T47D (cell line): ENCODE data around the gene MCAT.
"Not testable (repeated sequence)": the region's sequence is repeated elsewhere in the genome, so short reads cannot be mapped to it uniquely, and the experiment has no call there.

Experiments
- DNase-seq, 2 experiments: peaks; one replicate each; pipeline versions ENCODE4 v3.0.0 to v3.0.0-alpha.2; 2011 to 2012; ENCODE audit warnings: low read depth in 1 of 2, low spot score in 1 of 2
- JUND ChIP-seq: IDR thresholded peaks from 2 replicates; pipeline ENCODE4 v1.6.1; 2012; ENCODE audit warnings: low read depth
- in situ Hi-C: cut with HindIII; loops from 2 replicates; pipeline ENCODE4 v1.10.0; 2016; ENCODE audit warnings: low sequenced_read_pairs, low pct_unique_long_range_greater_than_20kb

MCAT gene

GRCh38 chr22:43118953-43119458 is 24.2 kb downstream of the MCAT start:
- in situ Hi-C loops, result no loop called here
- DNase-seq, result no peak
- TF ChIP-seq JUND, result no peak

- no peak for DNase-seq
- in situ Hi-C loops, result no loop called here
- TF ChIP-seq JUND, result no peak
Observed at GRCh38 chr22:43118024-43118849, 25.0 kb downstream of the MCAT start.

GRCh38 chr22:43116932-43117331 is 26.3 kb downstream of the MCAT start:
- TF ChIP-seq JUND, result no peak
- in situ Hi-C loops, result no loop called here
- no peak for DNase-seq

- in situ Hi-C loops, result no loop called here
- DNase-seq, result peak; percentile 51 to 84
- TF ChIP-seq JUND, result no peak
Observed at GRCh38 chr22:43114958-43115357, 28.2 kb downstream of the MCAT start.

GRCh38 chr22:43113526-43114251 is 29.5 kb downstream of the MCAT start:
- no peak for TF ChIP-seq JUND
- DNase-seq, result peak in 1 of 2 experiments; percentile 65
- in situ Hi-C loops, result no loop called here

- in situ Hi-C loops, result no loop called here
- DNase-seq, result peak in 1 of 2 experiments; percentile 63
- no peak for TF ChIP-seq JUND
Observed at GRCh38 chr22:43110927-43111623, 32.1 kb downstream of the MCAT start.

GRCh38 chr22:43110444-43110926 is 32.7 kb downstream of the MCAT start, which contains the start of gene BIK:
BIK (plus strand) TSS chr22:43110750; CDS start chr22:43124023, 13,273 bp downstream.
- DNase-seq, result peak; percentile 52 to 71
- in situ Hi-C loops, result no loop called here
- no peak for TF ChIP-seq JUND

- TF ChIP-seq JUND, result no peak
- in situ Hi-C loops, result no loop called here
- DNase-seq, result no peak
Observed at GRCh38 chr22:43109921-43110443, 33.2 kb downstream of the MCAT start.

GRCh38 chr22:43109511-43109910 is 33.7 kb downstream of the MCAT start:
- in situ Hi-C loops, result no loop called here
- DNase-seq, result no peak
- TF ChIP-seq JUND, result no peak

GRCh38 chr22:43106302-43106701 is 36.9 kb downstream of the MCAT start:
- TF ChIP-seq JUND, result no peak
- DNase-seq, result no peak
- in situ Hi-C loops, result no loop called here

GRCh38 chr22:43104950-43105349 is 38.2 kb downstream of the MCAT start:
- in situ Hi-C loops, DNase-seq: not testable (repeated sequence)

- DNase-seq, in situ Hi-C loops: not testable (repeated sequence)
Observed at GRCh38 chr22:43104056-43104625, 39.1 kb downstream of the MCAT start.
